GM18499 (cell line): ENCODE results near the gene CCL22.
A peak's percentile ranks its signal among the peaks of the same experiment; 100 is the strongest.
"Not testable (repeated sequence)": the region's sequence is repeated elsewhere in the genome, so short reads cannot be mapped to it uniquely, and the experiment has no call there.

Experiments used
- ATAC-seq: cut with Tn5 transposase; IDR thresholded peaks from one replicate; pipeline ENCODE4 v1.9.1; 2021; ENCODE audit warnings: moderate number of reproducible peaks; ENCODE audit not compliant: insufficient read depth, unreplicated experiment

Gene CCL22

GRCh38 chr16:57374067-57374534, 15.5 kb downstream of the CCL22 start:
- ATAC-seq = no peak

- ATAC-seq = not testable (repeated sequence)
Measured at GRCh38 chr16:57374925-57375465, 16.4 kb downstream of the CCL22 start.

GRCh38 chr16:57376313-57376818, 17.8 kb downstream of the CCL22 start:
- no peak for ATAC-seq

- ATAC-seq = peak; percentile 64
Measured at GRCh38 chr16:57377080-57377841, 18.7 kb downstream of the CCL22 start.

GRCh38 chr16:57379579-57379978, 21.0 kb downstream of the CCL22 start:
- no peak for ATAC-seq

- no peak for ATAC-seq
Measured at GRCh38 chr16:57380671-57381462, 22.3 kb downstream of the CCL22 start.

- no peak for ATAC-seq
Measured at GRCh38 chr16:57381791-57382534, 23.4 kb downstream of the CCL22 start.

- no peak for ATAC-seq
Measured at GRCh38 chr16:57382535-57383275, 24.1 kb downstream of the CCL22 start.

- no peak for ATAC-seq
Measured at GRCh38 chr16:57383276-57384247, 25.0 kb downstream of the CCL22 start.

GRCh38 chr16:57384248-57385070, 25.9 kb downstream of the CCL22 start:
- ATAC-seq = no peak

GRCh38 chr16:57385083-57385482, 26.5 kb downstream of the CCL22 start:
- ATAC-seq = no peak

- ATAC-seq = no peak
Measured at GRCh38 chr16:57386381-57386951, 27.9 kb downstream of the CCL22 start.

- ATAC-seq = no peak
Measured at GRCh38 chr16:57387598-57388354, 29.2 kb downstream of the CCL22 start.

- no peak for ATAC-seq
Measured at GRCh38 chr16:57388359-57389086, 29.9 kb downstream of the CCL22 start.

GRCh38 chr16:57389087-57389468, 30.5 kb downstream of the CCL22 start:
- ATAC-seq = no peak
